Measurements from ENCODE around the gene SYT2. TPM values are rescaled to one million over a fixed set of nuclear protein-coding genes. Genes with fewer than 3 reads are reported as not detected.
"Not testable (repeated sequence)": the region's sequence is repeated elsewhere in the genome, so short reads cannot be mapped to it uniquely, and the experiment has no call there.

SYT2 gene
- polyA plus RNA-seq, 6 donors from 2014 or later, result 0.11 to 0.12 TPM; not detected in 4

DNA sequence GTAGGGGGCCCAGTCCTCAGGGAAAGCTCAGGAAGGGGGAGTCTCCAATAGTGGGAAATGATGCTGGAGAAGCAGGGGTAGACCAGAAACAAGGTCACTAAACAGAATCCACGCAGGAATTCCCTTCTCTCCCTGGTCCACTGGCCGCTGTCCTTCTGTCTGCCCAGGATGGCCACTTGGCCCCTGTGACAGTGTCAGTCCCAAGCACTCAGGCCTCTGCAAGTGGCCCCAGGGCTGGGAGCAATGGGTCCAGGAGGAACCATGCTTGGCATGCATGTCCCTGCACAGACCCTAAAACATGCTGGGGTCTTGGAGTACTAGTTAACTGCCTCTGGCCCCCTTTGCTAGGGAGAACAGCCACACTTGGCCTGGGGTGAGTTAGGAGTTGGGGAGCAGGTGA is 90.2 kb downstream of the SYT2 start:
- not testable (repeated sequence) for H3K4me3 Mint-ChIP-seq; DNase-seq; ATAC-seq (ENCODE audit: low read depth in 2 of 2); H3K27ac Mint-ChIP-seq; H3K36me3 Mint-ChIP-seq; H3K9me3 Mint-ChIP-seq
- H3K4me1 Mint-ChIP-seq, result peaks cover 34 to 45% (median 35%) of the 10 kb centered on the region in 3 donors
- peaks cover 0 to 16% (median 13%) of the 10 kb centered on the region in 3 donors for H3K27me3 Mint-ChIP-seq

DNA sequence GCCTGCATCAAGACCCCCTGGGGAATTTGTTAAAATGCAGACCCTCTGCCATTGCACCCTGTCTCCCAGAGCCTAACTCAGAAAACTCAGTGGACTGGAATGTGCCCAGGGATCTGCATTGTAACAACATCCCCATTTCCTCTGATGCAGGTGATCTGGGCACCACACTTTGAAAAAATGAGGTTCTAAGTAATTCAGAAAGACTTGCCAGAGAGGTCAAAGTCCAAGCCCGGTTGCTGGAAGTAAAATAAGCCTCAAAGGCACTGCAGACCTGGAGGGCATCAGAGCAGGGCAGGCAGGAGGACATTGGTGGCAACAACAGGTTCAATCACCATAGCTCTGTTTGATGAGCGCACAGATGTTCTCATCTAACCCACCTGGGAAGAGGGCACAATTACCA is 90.7 kb downstream of the SYT2 start:
- peaks cover 0 to 16% (median 13%) of the 10 kb centered on the region in 3 donors for H3K27me3 Mint-ChIP-seq
- no peaks in the 10 kb centered on the region for H3K36me3 Mint-ChIP-seq
- no peak overlapping the region for H3K4me3 Mint-ChIP-seq
- H3K4me1 Mint-ChIP-seq, result peaks cover 40 to 50% (median 41%) of the 10 kb centered on the region in 3 donors
- peak overlapping the region in 1 of 6 donors; percentile 18 for H3K27ac Mint-ChIP-seq
- H3K9me3 Mint-ChIP-seq, result no peaks in the 10 kb centered on the region
- DNase-seq, result no peak
- ATAC-seq (ENCODE audit: low read depth in 2 of 2), result no peak

DNA sequence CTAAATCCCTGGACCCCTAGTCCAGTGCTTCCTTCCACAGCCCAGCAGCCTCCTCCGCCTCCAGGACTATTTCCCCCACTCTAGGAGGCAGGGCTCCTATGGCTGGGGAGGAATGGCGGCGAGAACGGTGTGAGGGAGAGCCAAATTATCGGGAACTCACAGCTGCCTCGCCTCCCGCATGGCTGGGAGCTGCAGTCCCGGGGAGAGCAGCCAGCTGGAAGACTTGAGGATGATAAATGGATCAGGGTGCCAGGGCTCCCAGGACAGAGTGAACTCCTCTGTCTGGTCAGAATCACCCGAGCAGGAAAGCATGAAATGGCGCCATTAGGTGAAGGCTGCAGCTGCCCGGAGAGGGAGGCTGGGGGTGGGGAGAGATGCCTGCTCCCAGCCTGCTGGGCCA is 91.2 kb downstream of the SYT2 start:
- peaks cover 42 to 55% (median 46%) of the 10 kb centered on the region in 3 donors for H3K4me1 Mint-ChIP-seq
- not testable (repeated sequence) for H3K9me3 Mint-ChIP-seq; H3K4me3 Mint-ChIP-seq; ATAC-seq (ENCODE audit: low read depth in 2 of 2); DNase-seq; H3K36me3 Mint-ChIP-seq
- peak overlapping the region in 1 of 6 donors; percentile 32 for H3K27ac Mint-ChIP-seq
- H3K27me3 Mint-ChIP-seq, result peaks cover 0 to 16% (median 13%) of the 10 kb centered on the region in 3 donors

- Mint-ChIP-seq H3K36me3 (no peaks in the 10 kb centered on the region), H3K4me3 (peak overlapping the region; percentile 47 to 91 (median 80)), H3K27ac (peak overlapping the region; percentile 47 to 96 (median 76)), H3K4me1 (peaks cover 42 to 63% (median 51%) of the 10 kb centered on the region in 3 donors), H3K27me3 (peaks cover 0 to 16% (median 9%) of the 10 kb centered on the region in 3 donors), H3K9me3 (no peaks in the 10 kb centered on the region)
- DNase-seq (no peak), ATAC-seq (ENCODE audit: low read depth in 2 of 2) (peak; percentile 54 to 58)
Measured at GRCh38 chr1:202616355-202616915, 93.8 kb downstream of the SYT2 start.

- no peaks in the 10 kb centered on the region for H3K9me3 Mint-ChIP-seq
- H3K4me1 Mint-ChIP-seq, result peaks cover 42 to 63% (median 51%) of the 10 kb centered on the region in 3 donors
- H3K4me3 Mint-ChIP-seq, result peak overlapping the region; percentile 47 to 91 (median 80)
- peaks cover 0 to 13% (median 5%) of the 10 kb centered on the region in 3 donors for H3K27me3 Mint-ChIP-seq
- DNase-seq (peak; percentile 70), ATAC-seq (ENCODE audit: low read depth in 2 of 2) (peak; percentile 93 to 95)
- H3K36me3 Mint-ChIP-seq, result no peaks in the 10 kb centered on the region
- peak overlapping the region; percentile 47 to 96 (median 77) for H3K27ac Mint-ChIP-seq
Measured at GRCh38 chr1:202615501-202616354, 94.5 kb downstream of the SYT2 start.

DNA sequence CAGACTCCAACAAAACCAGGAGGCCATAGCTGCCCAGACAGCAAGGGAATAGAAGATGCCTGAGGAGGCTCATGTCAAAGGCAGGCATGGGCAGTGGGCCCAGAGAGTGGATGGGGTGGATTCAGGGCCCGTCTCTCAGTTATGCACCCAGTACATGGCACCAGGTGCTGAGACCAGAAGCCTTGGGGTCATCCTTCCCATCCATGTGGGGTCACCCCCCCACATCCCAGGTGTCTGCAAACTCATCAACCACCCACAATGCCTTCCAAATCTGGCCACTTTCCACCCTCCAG is 95.1 kb downstream of the SYT2 start:
- DNase-seq; H3K27me3 Mint-ChIP-seq; H3K27ac Mint-ChIP-seq; H3K36me3 Mint-ChIP-seq; H3K9me3 Mint-ChIP-seq; ATAC-seq (ENCODE audit: low read depth in 2 of 2): not testable (repeated sequence)
- peak overlapping the region in 7 of 8 donors; percentile 47 to 91 (median 76) for H3K4me3 Mint-ChIP-seq
- peaks cover 42 to 63% (median 51%) of the 10 kb centered on the region in 3 donors for H3K4me1 Mint-ChIP-seq

- not testable (repeated sequence) for H3K27ac Mint-ChIP-seq; DNase-seq; H3K9me3 Mint-ChIP-seq; ATAC-seq (ENCODE audit: low read depth in 2 of 2); H3K27me3 Mint-ChIP-seq; H3K36me3 Mint-ChIP-seq
- peak overlapping the region in 7 of 8 donors; percentile 44 to 91 (median 71) for H3K4me3 Mint-ChIP-seq
- peaks cover 42 to 62% (median 51%) of the 10 kb centered on the region in 3 donors for H3K4me1 Mint-ChIP-seq
Measured at GRCh38 chr1:202614363-202615207, 95.7 kb downstream of the SYT2 start.

DNA sequence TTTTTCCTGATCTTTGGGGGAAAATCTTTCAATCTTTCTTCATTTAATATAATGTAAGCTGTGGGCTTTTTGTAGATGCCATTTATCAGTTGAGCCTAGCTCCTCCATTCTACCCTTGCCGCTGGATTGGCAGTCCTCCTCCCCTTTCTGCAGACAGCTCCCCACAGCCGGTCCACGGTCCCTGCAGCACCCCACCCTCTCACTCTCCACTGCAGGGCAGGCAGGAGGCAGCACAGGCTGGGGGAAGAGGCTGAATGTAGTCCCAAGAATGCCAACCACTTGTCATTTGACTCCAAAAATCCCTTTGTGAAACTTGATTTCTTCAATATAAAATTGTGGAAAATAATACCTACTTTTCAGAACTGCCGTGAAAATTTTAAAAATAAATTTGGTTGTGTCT is 96.7 kb downstream of the SYT2 start:
- Mint-ChIP-seq H3K27ac (no peak overlapping the region), H3K4me1 (peaks cover 37 to 54% (median 44%) of the 10 kb centered on the region in 3 donors), H3K4me3 (peak overlapping the region in 1 of 8 donors; percentile 41), H3K27me3 (peaks cover 0 to 2% (median 0%) of the 10 kb centered on the region in 3 donors), H3K9me3 (peaks cover 0 to 4% (median 0%) of the 10 kb centered on the region in 7 donors), H3K36me3 (no peaks in the 10 kb centered on the region)
- DNase-seq (no peak), ATAC-seq (ENCODE audit: low read depth in 2 of 2) (no peak)

DNA sequence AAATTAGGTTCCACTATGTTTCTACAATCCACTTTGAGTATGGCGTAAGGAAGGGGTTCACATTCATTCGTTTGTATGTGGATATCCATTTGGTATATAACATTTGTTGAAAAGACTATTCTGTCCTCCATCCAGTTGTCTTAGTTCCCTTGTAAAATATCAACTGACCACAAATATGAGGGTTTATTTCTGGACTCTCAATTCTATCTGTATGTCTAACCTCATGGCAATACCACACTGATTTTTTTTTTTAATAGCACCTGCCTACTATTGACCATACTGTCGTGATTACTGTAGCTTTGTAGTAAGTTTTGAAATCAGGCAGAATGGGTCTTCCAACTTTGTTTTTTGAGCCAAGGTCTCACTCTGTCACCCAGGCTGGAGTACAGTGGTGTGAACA is 98.2 kb downstream of the SYT2 start:
- not testable (repeated sequence) for ATAC-seq (ENCODE audit: low read depth in 2 of 2)
- peak overlapping the region in 1 of 6 donors; percentile 30 for H3K27ac Mint-ChIP-seq

DNA sequence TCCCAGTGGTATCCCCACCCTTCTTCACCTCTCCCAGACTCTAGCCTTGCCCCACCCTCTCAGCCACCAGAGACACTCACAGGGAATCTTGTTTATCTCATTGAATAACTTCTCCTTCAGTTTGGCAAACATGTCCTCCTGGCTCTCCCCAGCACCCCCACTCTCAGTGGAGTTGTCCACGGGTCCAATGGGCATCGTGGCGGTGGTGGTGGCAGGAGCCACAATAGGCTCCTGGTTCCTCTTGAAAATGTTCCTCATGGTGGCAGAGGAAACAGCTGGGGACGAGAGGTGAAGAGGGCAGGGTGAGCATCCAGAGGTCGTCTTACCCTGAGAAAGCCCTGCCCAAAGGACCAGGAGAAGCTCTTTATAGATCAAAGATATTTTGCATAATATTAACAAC is 104.7 kb downstream of the SYT2 start:
- Mint-ChIP-seq H3K9me3 (peaks cover 0 to 6% (median 0%) of the 10 kb centered on the region in 7 donors), H3K27me3 (no peaks in the 10 kb centered on the region), H3K36me3 (peaks cover 0 to 14% of the 10 kb centered on the region in 2 donors), H3K4me1 (no peaks in the 10 kb centered on the region), H3K27ac (no peak overlapping the region), H3K4me3 (peak overlapping the region in 1 of 8 donors; percentile 18)
- no peak for ATAC-seq (ENCODE audit: low read depth in 2 of 2)
- DNase-seq, result no peak

More for the DNA sequence above, 98.2 kb downstream of the SYT2 start:
- not testable (repeated sequence) for H3K27me3 Mint-ChIP-seq, H3K4me3 Mint-ChIP-seq, H3K36me3 Mint-ChIP-seq, H3K9me3 Mint-ChIP-seq, DNase-seq
- peaks cover 28 to 38% (median 35%) of the 10 kb centered on the region in 3 donors for H3K4me1 Mint-ChIP-seq

DNA sequence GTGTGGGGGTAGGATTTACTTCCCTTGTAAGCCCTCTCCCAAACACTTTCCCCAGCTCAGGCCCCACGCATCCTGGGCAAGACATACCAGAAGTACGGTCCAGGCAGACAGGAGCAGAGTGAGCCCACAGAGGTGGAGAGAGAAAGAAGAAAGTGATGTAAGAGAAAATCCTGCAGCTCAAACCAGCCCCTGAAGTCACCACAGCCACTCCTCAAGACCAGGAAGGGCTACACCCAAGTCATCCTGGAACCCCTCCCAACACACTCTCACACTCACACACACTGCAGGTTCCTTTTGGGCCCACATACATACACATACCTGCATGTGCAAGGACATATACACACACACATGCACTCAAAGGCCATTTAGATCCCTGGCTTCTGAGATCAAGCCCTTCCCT is 106.8 kb downstream of the SYT2 start:
- ATAC-seq (ENCODE audit: low read depth in 2 of 2), result no peak
- H3K36me3 Mint-ChIP-seq, result peaks cover 0 to 14% of the 10 kb centered on the region in 2 donors
- no peak overlapping the region for H3K4me3 Mint-ChIP-seq
- H3K9me3 Mint-ChIP-seq, result peaks cover 0 to 3% (median 0%) of the 10 kb centered on the region in 7 donors
- DNase-seq, result no peak
- no peaks in the 10 kb centered on the region for H3K27me3 Mint-ChIP-seq
- H3K27ac Mint-ChIP-seq, result no peak overlapping the region
- no peaks in the 10 kb centered on the region for H3K4me1 Mint-ChIP-seq

DNA sequence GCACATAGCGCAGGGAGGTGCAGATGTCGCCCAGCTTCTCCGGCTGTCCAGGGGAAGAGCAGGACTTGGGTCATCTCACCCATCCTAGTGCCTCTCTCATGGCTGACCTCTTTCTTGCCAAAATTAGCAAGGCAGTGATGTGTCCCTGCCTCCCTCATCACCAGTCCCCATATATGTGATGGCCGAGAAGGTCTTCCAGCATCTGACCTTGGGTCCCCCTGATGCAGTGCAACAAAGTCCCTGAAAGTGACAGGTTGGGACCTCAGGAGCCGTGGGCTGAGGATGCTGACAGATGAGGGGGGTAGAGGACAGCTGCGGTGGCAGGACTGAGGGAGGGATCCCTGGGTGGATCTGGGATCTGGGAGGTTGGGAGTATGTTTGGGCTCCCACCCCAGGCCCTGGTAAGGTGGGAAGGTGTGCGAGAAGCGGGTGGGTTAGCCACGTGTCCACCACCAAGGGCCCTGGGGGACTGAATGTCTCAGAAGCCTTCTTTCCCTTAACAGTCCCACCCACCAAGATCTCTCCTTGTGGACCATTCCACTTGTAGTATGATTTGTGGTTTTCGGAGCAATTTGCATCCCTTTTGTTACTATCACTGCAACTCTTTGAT is 109.7 kb downstream of the SYT2 start:
- Mint-ChIP-seq H3K36me3 (peaks cover 5 to 11% of the 10 kb centered on the region in 2 donors), H3K9me3 (peaks cover 0 to 3% (median 0%) of the 10 kb centered on the region in 7 donors), H3K4me3 (no peak overlapping the region), H3K27me3 (no peaks in the 10 kb centered on the region), H3K4me1 (peaks cover 15 to 26% (median 16%) of the 10 kb centered on the region in 3 donors), H3K27ac (no peak overlapping the region)
- no peak for ATAC-seq (ENCODE audit: low read depth in 2 of 2)
- DNase-seq, result no peak

Data from naive B cell (primary cell).